Testis (tissue), 3 donors: ENCODE data around the gene TGM6. TPM values are rescaled to one million over a fixed set of nuclear protein-coding genes. Genes with fewer than 3 reads are reported as not detected.

ENCODE experiments used
- DNase-seq: peaks from one replicate; pipeline ENCODE4 v3.0.0-alpha.2; 2019
- H3K27ac ChIP-seq, 2 donors: fragments of 200-600 bp; sonication (generic); one replicate each; pipeline ENCODE4 v1.5.1; 2019
- H3K27me3 ChIP-seq: fragments of 200-600 bp; sonication (generic); one replicate; pipeline ENCODE4 v1.5.1; 2019
- H3K36me3 ChIP-seq: fragments of 200-600 bp; sonication (generic); one replicate; pipeline ENCODE4 v1.5.1; 2017; ENCODE audit warnings: low read depth; ENCODE audit errors: missing control alignments
- H3K4me1 ChIP-seq: fragments of 200-600 bp; sonication (generic); one replicate; pipeline ENCODE4 v1.5.1; 2019
- H3K4me3 ChIP-seq, 2 donors: fragments of 200-600 bp; sonication (generic); one replicate each; pipeline ENCODE4 v1.5.1; 2017 to 2019
- H3K9me3 ChIP-seq: fragments of 200-600 bp; sonication (generic); one replicate; pipeline ENCODE4 v1.5.1; 2017
- CTCF ChIP-seq, 3 experiments: fragments of 450-650 bp in 2 of 3; fragments of 200-600 bp in 1 of 3; sonication (generic) in 1 of 3; IDR thresholded peaks; one replicate each; pipeline ENCODE4 v1.5.1; 2016 to 2019; ENCODE audit warnings: antibody characterized with exemption in 3 of 3, mild to moderate bottlenecking in 2 of 3, moderate library complexity in 1 of 3
- POLR2A ChIP-seq: fragments of 450-650 bp; IDR thresholded peaks from one replicate; pipeline ENCODE4 v1.6.1; 2017; ENCODE audit warnings: antibody characterized with exemption, mild to moderate bottlenecking, moderate library complexity
- WGBS, 2 donors: methylation state at CpG; one replicate each; pipeline ENCODE4 v1.1.5; 2018; 5-methylcytosine and 5-hydroxymethylcytosine counted together
- intact Hi-C: fragments of 100-400 bp; cut with DNase I; formaldehyde crosslinking; loops from one replicate; pipeline ENCODE4 v1.15.1; 2023; ENCODE audit warnings: low total_unique reads
- polyA plus RNA-seq: library from polyadenylated mRNA; stranded (reverse); fragments of 350-450 nt; fragmentation: Illumina TruSeq; extraction: RNeasy Lipid Tissue Mini Kit (QIAGEN cat#74804); gene quantifications from one replicate; pipeline ENCODE4 v1.2.3, GENCODE V29; 2014; ENCODE audit warnings: low read depth, low replicate concordance; ENCODE audit not compliant: insufficient read depth
- total RNA-seq, 2 donors: library from RNA; depleted of rRNA; stranded (reverse); fragments of >200 nt; gene quantifications; one replicate each; pipeline ENCODE4 v1.2.3, GENCODE V29; 2016

TGM6 gene
- total and polyA plus RNA-seq, 3 donors from 2014 or later = not detected

GRCh38 chr20:2455771-2456497 is 75.2 kb downstream of the TGM6 start:
- H3K36me3 ChIP-seq = no peaks in the 10 kb centered on the region
- no peak for TF ChIP-seq CTCF (IDR thresholded peaks at IDR 0.05)
- TF ChIP-seq POLR2A = no peak
- 60 to 79% methylated on average over 2 of the region's 2 CpGs for WGBS, 2 donors
- no peaks in the 10 kb centered on the region for H3K9me3 ChIP-seq
- intact Hi-C loops = no loop called here
- no peak overlapping the region for H3K4me3 ChIP-seq
- DNase-seq = no peak
- no peaks in the 10 kb centered on the region for H3K4me1 ChIP-seq
- H3K27me3 ChIP-seq = no peaks in the 10 kb centered on the region
- no peak overlapping the region for H3K27ac ChIP-seq

DNA sequence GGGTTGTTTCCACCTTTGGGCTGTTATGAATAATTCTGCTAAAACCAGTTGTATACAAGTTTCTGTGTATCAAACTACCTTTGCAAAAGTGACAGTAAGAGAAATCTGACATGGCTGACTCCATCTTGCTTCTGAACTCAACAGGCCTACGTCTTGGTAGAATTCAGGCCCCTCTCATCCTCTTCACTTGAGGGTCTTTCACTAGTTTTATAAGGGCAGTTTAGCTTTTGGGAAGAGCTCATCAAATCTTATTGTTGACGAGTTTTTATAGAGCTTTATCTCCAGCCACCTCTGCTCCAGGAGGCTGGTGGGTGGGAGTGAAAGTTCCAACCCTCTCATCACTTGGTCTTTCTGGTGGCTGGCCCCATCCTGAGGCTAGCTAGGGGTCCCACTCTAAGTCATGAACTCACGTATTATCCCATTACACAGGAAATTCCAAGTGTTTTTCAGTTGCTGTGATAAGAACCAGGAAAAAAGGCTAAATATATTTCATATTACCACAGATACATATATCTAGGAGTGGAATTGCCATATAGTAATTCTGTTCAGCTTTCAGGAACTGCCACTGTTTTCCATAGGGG is 78.3 kb downstream of the TGM6 start:
- Histone ChIP-seq H3K4me3 (no peak overlapping the region), H3K4me1 (no peaks in the 10 kb centered on the region), H3K27me3 (no peaks in the 10 kb centered on the region), H3K27ac (no peak overlapping the region), H3K36me3 (no peaks in the 10 kb centered on the region), H3K9me3 (no peaks in the 10 kb centered on the region)
- intact Hi-C loops = no loop called here
- TF ChIP-seq CTCF (IDR thresholded peaks at IDR 0.05) = no peak
- TF ChIP-seq POLR2A = no peak
- 84 to 87% methylated on average over 3 of the region's 3 CpGs for WGBS, 2 donors
- no peak for DNase-seq

GRCh38 chr20:2459981-2460751 is 79.5 kb downstream of the TGM6 start:
- H3K36me3 ChIP-seq = no peaks in the 10 kb centered on the region
- no peak overlapping the region for H3K27ac ChIP-seq
- no peak overlapping the region for H3K4me3 ChIP-seq
- DNase-seq = no peak
- no peaks in the 10 kb centered on the region for H3K27me3 ChIP-seq
- intact Hi-C loops = no loop called here
- no peaks in the 10 kb centered on the region for H3K4me1 ChIP-seq
- TF ChIP-seq CTCF (IDR thresholded peaks at IDR 0.05) (no peak), POLR2A (no peak)
- H3K9me3 ChIP-seq = no peaks in the 10 kb centered on the region
- 85 to 86% methylated on average over 1 of the region's 1 CpG for WGBS, 2 donors

- 87 to 95% methylated on average over 4 of the region's 4 CpGs for WGBS, 2 donors
- H3K27me3 ChIP-seq = no peaks in the 10 kb centered on the region
- intact Hi-C loops = no loop called here
Measured at GRCh38 chr20:2460752-2461424, 80.2 kb downstream of the TGM6 start.

More at GRCh38 chr20:2460752-2461424, 80.2 kb downstream of the TGM6 start:
- H3K27ac ChIP-seq = no peak overlapping the region
- no peak for TF ChIP-seq CTCF (IDR thresholded peaks at IDR 0.05)
- no peaks in the 10 kb centered on the region for H3K9me3 ChIP-seq
- H3K4me1 ChIP-seq = no peaks in the 10 kb centered on the region
- DNase-seq = no peak
- H3K4me3 ChIP-seq = no peak overlapping the region
- H3K36me3 ChIP-seq = no peaks in the 10 kb centered on the region
